Measurements from ENCODE around the gene TMEM259. TPM values are rescaled to one million over a fixed set of nuclear protein-coding genes. Genes with fewer than 3 reads are reported as not detected.

The TMEM259 gene
- total and polyA plus RNA-seq, 2 donors from 2014 or later = 129 to 180 TPM

GRCh38 chr19:1058112-1058511 is 37.2 kb upstream of the TMEM259 start:
- H3K36me3 ChIP-seq (ENCODE audit: control insufficient read depth in 2 of 3, insufficient read depth in 3 of 3, low read length in 3 of 3) = peaks cover 0 to 8% (median 0%) of the 10 kb centered on the region in 3 donors
- peaks cover 0 to 29% (median 7%) of the 10 kb centered on the region in 3 donors for H3K9me3 ChIP-seq (ENCODE audit: control insufficient read depth in 2 of 3, insufficient read depth in 1 of 3, low read length in 3 of 3)
- H3K4me3 ChIP-seq (ENCODE audit: low read length in 3 of 3) = no peak overlapping the region
- intact Hi-C loops (cut with DNase I) = no loop called here
- no peak overlapping the region for H3K9ac ChIP-seq (ENCODE audit: low read length in 3 of 3)
- FAIRE-seq (no peak), DNase-seq (no peak)
- H3K27me3 ChIP-seq (ENCODE audit: control insufficient read depth, insufficient read depth, low read length) = no peaks in the 10 kb centered on the region
- H3K27ac ChIP-seq (ENCODE audit: low read depth in 2 of 2, low read length in 2 of 2) = no peak overlapping the region
- no peak for TF ChIP-seq CTCF (IDR thresholded peaks at IDR 0.05; ENCODE audit: borderline replicate concordance, extremely low read depth, insufficient read depth)
- no peaks in the 10 kb centered on the region for H3K4me1 ChIP-seq (ENCODE audit: control insufficient read depth in 2 of 3, insufficient read depth in 2 of 3, low read depth in 1 of 3, low read length in 3 of 3)

GRCh38 chr19:1057176-1057855 is 36.4 kb upstream of the TMEM259 start:
- no peak overlapping the region for H3K4me3 ChIP-seq (ENCODE audit: low read length in 3 of 3)
- intact Hi-C loops (cut with DNase I) = no loop called here

GRCh38 chr19:1055886-1056620 is 35.1 kb upstream of the TMEM259 start:
- FAIRE-seq (no peak), DNase-seq (no peak)
- Histone ChIP-seq H3K9ac (ENCODE audit: low read length in 3 of 3) (no peak overlapping the region), H3K4me1 (ENCODE audit: control insufficient read depth in 2 of 3, insufficient read depth in 2 of 3, low read depth in 1 of 3, low read length in 3 of 3) (no peaks in the 10 kb centered on the region), H3K27me3 (ENCODE audit: control insufficient read depth, insufficient read depth, low read length) (no peaks in the 10 kb centered on the region), H3K4me3 (ENCODE audit: low read length in 3 of 3) (no peak overlapping the region), H3K36me3 (ENCODE audit: control insufficient read depth in 2 of 3, insufficient read depth in 3 of 3, low read length in 3 of 3) (peaks cover 0 to 8% (median 0%) of the 10 kb centered on the region in 3 donors), H3K9me3 (ENCODE audit: control insufficient read depth in 2 of 3, insufficient read depth in 1 of 3, low read length in 3 of 3) (peaks cover 0 to 29% (median 7%) of the 10 kb centered on the region in 3 donors), H3K27ac (ENCODE audit: low read depth in 2 of 2, low read length in 2 of 2) (no peak overlapping the region)
- no peak for TF ChIP-seq CTCF (IDR thresholded peaks at IDR 0.05; ENCODE audit: borderline replicate concordance, extremely low read depth, insufficient read depth)
- intact Hi-C loops (cut with DNase I) = no loop called here

More at GRCh38 chr19:1057176-1057855, 36.4 kb upstream of the TMEM259 start:
- DNase-seq (no peak), FAIRE-seq (no peak)
- Histone ChIP-seq H3K9ac (ENCODE audit: low read length in 3 of 3) (no peak overlapping the region), H3K27ac (ENCODE audit: low read depth in 2 of 2, low read length in 2 of 2) (no peak overlapping the region), H3K9me3 (ENCODE audit: control insufficient read depth in 2 of 3, insufficient read depth in 1 of 3, low read length in 3 of 3) (peaks cover 0 to 29% (median 7%) of the 10 kb centered on the region in 3 donors), H3K36me3 (ENCODE audit: control insufficient read depth in 2 of 3, insufficient read depth in 3 of 3, low read length in 3 of 3) (peaks cover 0 to 8% (median 0%) of the 10 kb centered on the region in 3 donors), H3K27me3 (ENCODE audit: control insufficient read depth, insufficient read depth, low read length) (no peaks in the 10 kb centered on the region), H3K4me1 (ENCODE audit: control insufficient read depth in 2 of 3, insufficient read depth in 2 of 3, low read depth in 1 of 3, low read length in 3 of 3) (no peaks in the 10 kb centered on the region)
- TF ChIP-seq CTCF (IDR thresholded peaks at IDR 0.05; ENCODE audit: borderline replicate concordance, extremely low read depth, insufficient read depth) = no peak

Data from kidney (tissue), 14 donors.